Measurements from ENCODE around the gene ELAVL3.
"Not testable (repeated sequence)": the region's sequence is repeated elsewhere in the genome, so short reads cannot be mapped to it uniquely, and the experiment has no call there.

Gene ELAVL3

GRCh38 chr19:11458236-11458900, 22.5 kb downstream of the ELAVL3 start:
- Mint-ChIP-seq H3K27ac (no peak overlapping the region), H3K9me3 (no peaks in the 10 kb centered on the region), H3K36me3 (no peaks in the 10 kb centered on the region), H3K27me3 (peaks cover 26% of the 10 kb centered on the region), H3K4me1 (no peaks in the 10 kb centered on the region), H3K4me3 (no peak overlapping the region)
- no peak for DNase-seq
- CTCF ChIA-PET = interaction anchor here (0.6 to 1.5 kb wide), 2 partner anchors 8 to 27 kb away, joined by 3 to 4 read pairs; no protein-coding TSS in a partner anchor

- Mint-ChIP-seq H3K9me3 (no peaks in the 10 kb centered on the region), H3K4me1 (no peaks in the 10 kb centered on the region), H3K36me3 (no peaks in the 10 kb centered on the region), H3K27ac (no peak overlapping the region), H3K4me3 (no peak overlapping the region), H3K27me3 (peaks cover 24% of the 10 kb centered on the region)
- CTCF ChIA-PET = no interaction called here
- no peak for DNase-seq
Measured at GRCh38 chr19:11457831-11458230, 23.0 kb downstream of the ELAVL3 start.

- H3K27ac Mint-ChIP-seq = no peak overlapping the region
- CTCF ChIA-PET = no interaction called here
- no peak for DNase-seq
- H3K27me3 Mint-ChIP-seq = peaks cover 28% of the 10 kb centered on the region
- no peaks in the 10 kb centered on the region for H3K36me3 Mint-ChIP-seq
- no peak overlapping the region for H3K4me3 Mint-ChIP-seq
- H3K9me3 Mint-ChIP-seq = no peaks in the 10 kb centered on the region
- H3K4me1 Mint-ChIP-seq = no peaks in the 10 kb centered on the region
Measured at GRCh38 chr19:11457115-11457514, 23.7 kb downstream of the ELAVL3 start.

GRCh38 chr19:11456659-11457058, 24.2 kb downstream of the ELAVL3 start:
- Mint-ChIP-seq H3K4me3 (no peak overlapping the region), H3K9me3 (no peaks in the 10 kb centered on the region), H3K36me3 (no peaks in the 10 kb centered on the region), H3K4me1 (no peaks in the 10 kb centered on the region), H3K27me3 (peaks cover 28% of the 10 kb centered on the region), H3K27ac (no peak overlapping the region)
- CTCF ChIA-PET = interaction anchor here (0.6 kb wide), 1 partner anchor 160 kb away, joined by 3 read pairs; no protein-coding TSS in a partner anchor
- DNase-seq = no peak

GRCh38 chr19:11455233-11455554, 25.7 kb downstream of the ELAVL3 start:
- H3K9me3 Mint-ChIP-seq, DNase-seq, H3K4me1 Mint-ChIP-seq, H3K36me3 Mint-ChIP-seq, H3K4me3 Mint-ChIP-seq, H3K27ac Mint-ChIP-seq: not testable (repeated sequence)
- CTCF ChIA-PET = interaction anchor here (1.0 kb wide), 1 partner anchor 28 kb away, joined by 3 read pairs; no protein-coding TSS in a partner anchor
- H3K27me3 Mint-ChIP-seq = peaks cover 24% of the 10 kb centered on the region

- Mint-ChIP-seq H3K36me3 (peaks cover 12% of the 10 kb centered on the region), H3K27ac (no peak overlapping the region), H3K4me1 (no peaks in the 10 kb centered on the region), H3K27me3 (peaks cover 19% of the 10 kb centered on the region), H3K4me3 (no peak overlapping the region), H3K9me3 (no peaks in the 10 kb centered on the region)
- CTCF ChIA-PET = no interaction called here
- peak; percentile 42 for DNase-seq
Measured at GRCh38 chr19:11453468-11454341, 27.1 kb downstream of the ELAVL3 start.

- H3K4me1 Mint-ChIP-seq = no peaks in the 10 kb centered on the region
- H3K36me3 Mint-ChIP-seq = peaks cover 12% of the 10 kb centered on the region
- peaks cover 9% of the 10 kb centered on the region for H3K27me3 Mint-ChIP-seq
- no peak overlapping the region for H3K4me3 Mint-ChIP-seq
- CTCF ChIA-PET = interaction anchor here (1.2 to 1.3 kb wide), 3 partner anchors 9 to 72 kb away, joined by 3 to 4 read pairs (median 4); no protein-coding TSS in a partner anchor
- H3K27ac Mint-ChIP-seq = no peak overlapping the region
- DNase-seq = no peak
- H3K9me3 Mint-ChIP-seq = no peaks in the 10 kb centered on the region
Measured at GRCh38 chr19:11452620-11453310, 28.1 kb downstream of the ELAVL3 start.

GRCh38 chr19:11451871-11452619, 28.8 kb downstream of the ELAVL3 start:
- Mint-ChIP-seq H3K36me3 (peaks cover 12% of the 10 kb centered on the region), H3K4me3 (no peak overlapping the region), H3K27ac (no peak overlapping the region), H3K27me3 (peaks cover 5% of the 10 kb centered on the region), H3K9me3 (no peaks in the 10 kb centered on the region), H3K4me1 (no peaks in the 10 kb centered on the region)
- CTCF ChIA-PET = interaction anchor here (1.2 to 1.3 kb wide), 3 partner anchors 9 to 71 kb away, joined by 3 to 4 read pairs (median 4); no protein-coding TSS in a partner anchor
- DNase-seq = no peak

- peaks cover 14% of the 10 kb centered on the region for H3K36me3 Mint-ChIP-seq
- no peaks in the 10 kb centered on the region for H3K4me1 Mint-ChIP-seq
- H3K9me3 Mint-ChIP-seq = no peaks in the 10 kb centered on the region
- CTCF ChIA-PET = interaction anchor here (1.2 to 1.3 kb wide), 2 partner anchors 31 to 70 kb away, joined by 4 read pairs; no protein-coding TSS in a partner anchor
- H3K27me3 Mint-ChIP-seq = peaks cover 5% of the 10 kb centered on the region
- no peak overlapping the region for H3K4me3 Mint-ChIP-seq
- no peak for DNase-seq
- H3K27ac Mint-ChIP-seq = no peak overlapping the region
Measured at GRCh38 chr19:11451327-11451870, 29.4 kb downstream of the ELAVL3 start.

- Mint-ChIP-seq H3K36me3 (peaks cover 14% of the 10 kb centered on the region), H3K9me3 (no peaks in the 10 kb centered on the region), H3K4me1 (no peaks in the 10 kb centered on the region), H3K4me3 (no peak overlapping the region), H3K27me3 (peaks cover 5% of the 10 kb centered on the region), H3K27ac (no peak overlapping the region)
- no peak for DNase-seq
- CTCF ChIA-PET = interaction anchor here (0.9 kb wide), 1 partner anchor 9 kb away, joined by 3 read pairs; no protein-coding TSS in a partner anchor
Measured at GRCh38 chr19:11450570-11451326, 30.1 kb downstream of the ELAVL3 start.

GRCh38 chr19:11448923-11449554, 31.8 kb downstream of the ELAVL3 start:
- CTCF ChIA-PET = no interaction called here
- Mint-ChIP-seq H3K36me3 (peaks cover 15% of the 10 kb centered on the region), H3K4me1 (no peaks in the 10 kb centered on the region), H3K9me3 (no peaks in the 10 kb centered on the region), H3K4me3 (no peak overlapping the region), H3K27me3 (peaks cover 5% of the 10 kb centered on the region), H3K27ac (no peak overlapping the region)
- no peak for DNase-seq

GRCh38 chr19:11448410-11448809, 32.4 kb downstream of the ELAVL3 start:
- peaks cover 5% of the 10 kb centered on the region for H3K27me3 Mint-ChIP-seq
- H3K9me3 Mint-ChIP-seq = no peaks in the 10 kb centered on the region
- H3K36me3 Mint-ChIP-seq = peaks cover 15% of the 10 kb centered on the region
- DNase-seq = no peak
- no peak overlapping the region for H3K27ac Mint-ChIP-seq
- H3K4me3 Mint-ChIP-seq = no peak overlapping the region
- CTCF ChIA-PET = interaction anchor here (0.8 to 1.6 kb wide), 2 partner anchors 67 to 68 kb away, joined by 3 read pairs; no protein-coding TSS in a partner anchor
- H3K4me1 Mint-ChIP-seq = no peaks in the 10 kb centered on the region

Measured in activated naive CD4-positive, alpha-beta T cell treated with anti-CD3 and anti-CD28 coated beads, Interleukin-2, amount 10 ng/mL, durations not matched to agents 7 days and 5 days (primary cell).